ENCODE data around the gene CTCF. TPM values are rescaled to one million over a fixed set of nuclear protein-coding genes. Genes with fewer than 3 reads are reported as not detected.

CTCF gene
- total and polyA plus RNA-seq, 9 donors = 27.4 to 52.3 (median 41.9) TPM

DNA sequence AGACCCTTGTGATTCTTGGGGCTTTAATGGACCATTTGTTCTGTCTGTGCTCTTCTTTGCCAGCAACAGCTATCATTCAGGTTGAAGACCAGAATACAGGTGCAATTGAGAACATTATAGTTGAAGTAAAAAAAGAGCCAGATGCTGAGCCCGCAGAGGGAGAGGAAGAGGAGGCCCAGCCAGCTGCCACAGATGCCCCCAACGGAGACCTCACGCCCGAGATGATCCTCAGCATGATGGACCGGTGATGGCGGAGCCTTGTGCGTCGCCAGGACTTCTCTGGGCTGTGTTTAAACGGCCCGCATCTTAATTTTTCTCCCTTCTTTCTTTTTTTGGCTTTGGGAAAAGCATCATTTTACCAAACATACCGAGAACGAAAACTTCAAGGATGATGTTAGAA lies 75.3 kb downstream of the CTCF start:
- Histone ChIP-seq H3K9me3 (replicated peaks; ENCODE audit: control insufficient read depth, low read depth, low read length) (no peaks in the 10 kb centered on the region), H3K27me3 (ENCODE audit: control insufficient read depth, insufficient read depth, low read length) (no peaks in the 10 kb centered on the region), H3K27ac (ENCODE audit: low read length) (no peak overlapping the region), H3K4me1 (ENCODE audit: control insufficient read depth, insufficient read depth, low read length) (peaks cover 5% of the 10 kb centered on the region), H3K4me3 (ENCODE audit: low read length) (no peak overlapping the region), H3K36me3 (ENCODE audit: control insufficient read depth, insufficient read depth, low read length) (peaks cover 52% of the 10 kb centered on the region)
- 57% methylated on average over 4 of the region's 12 CpGs for WGBS (ENCODE audit: insufficient coverage)
- DNase-seq = no peak

DNA sequence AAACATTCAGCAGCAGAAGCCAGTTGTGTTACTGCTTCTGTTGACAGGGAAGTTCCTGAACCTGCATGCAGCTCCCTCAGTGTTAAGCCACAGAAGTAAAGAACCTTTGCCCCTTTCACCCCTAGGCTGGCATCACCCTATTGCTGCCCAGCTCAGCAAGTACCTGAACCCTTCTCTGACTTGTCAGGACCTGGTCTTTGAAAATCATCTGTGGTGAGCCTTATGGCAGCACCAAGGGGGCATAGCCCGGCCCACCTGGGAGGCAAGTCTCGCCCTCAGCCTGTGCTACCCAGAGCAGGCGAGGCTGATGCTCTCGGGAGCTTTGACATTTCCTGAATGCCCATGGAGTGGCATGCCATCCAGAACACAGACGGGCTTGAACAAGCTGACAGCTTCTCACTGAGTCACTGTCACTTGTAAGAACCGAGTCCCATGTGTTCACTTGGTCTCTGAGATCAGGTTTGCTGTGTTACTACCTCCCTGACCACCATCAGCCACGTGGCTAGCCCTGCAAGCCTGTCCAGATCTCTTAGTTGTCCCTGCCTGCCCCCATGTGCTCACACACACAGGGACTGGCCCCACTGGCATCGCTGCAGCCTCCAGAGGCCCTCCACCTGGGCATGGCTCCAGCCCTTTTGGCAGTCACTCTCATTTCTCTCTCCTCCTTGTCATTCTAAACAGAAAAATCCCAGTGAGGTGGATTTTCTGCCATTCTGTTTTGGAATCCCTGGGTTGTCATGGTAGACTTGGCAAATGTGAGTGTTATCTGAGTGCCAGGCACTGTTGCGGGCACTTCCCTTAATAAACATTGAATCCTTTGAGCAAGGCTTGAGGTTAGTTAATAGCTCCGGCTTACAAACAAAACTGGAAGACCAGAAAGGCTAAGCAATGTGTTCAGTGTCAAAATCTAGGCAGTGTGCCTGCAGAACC lies 79.7 kb downstream of the CTCF start:
- WGBS (ENCODE audit: insufficient coverage) = 61% methylated on average over 9 of the region's 10 CpGs
- H3K27me3 ChIP-seq (ENCODE audit: control insufficient read depth, insufficient read depth, low read length) = peaks cover 34% of the 10 kb centered on the region
- peaks cover 24% of the 10 kb centered on the region for H3K36me3 ChIP-seq (ENCODE audit: control insufficient read depth, insufficient read depth, low read length)
- H3K4me3 ChIP-seq (ENCODE audit: low read length) = no peak overlapping the region
- H3K4me1 ChIP-seq (ENCODE audit: control insufficient read depth, insufficient read depth, low read length) = peaks cover 9% of the 10 kb centered on the region
- no peaks in the 10 kb centered on the region for H3K9me3 ChIP-seq (replicated peaks; ENCODE audit: control insufficient read depth, low read depth, low read length)
- DNase-seq = peak; percentile 41
- H3K27ac ChIP-seq (ENCODE audit: low read length) = no peak overlapping the region

DNA sequence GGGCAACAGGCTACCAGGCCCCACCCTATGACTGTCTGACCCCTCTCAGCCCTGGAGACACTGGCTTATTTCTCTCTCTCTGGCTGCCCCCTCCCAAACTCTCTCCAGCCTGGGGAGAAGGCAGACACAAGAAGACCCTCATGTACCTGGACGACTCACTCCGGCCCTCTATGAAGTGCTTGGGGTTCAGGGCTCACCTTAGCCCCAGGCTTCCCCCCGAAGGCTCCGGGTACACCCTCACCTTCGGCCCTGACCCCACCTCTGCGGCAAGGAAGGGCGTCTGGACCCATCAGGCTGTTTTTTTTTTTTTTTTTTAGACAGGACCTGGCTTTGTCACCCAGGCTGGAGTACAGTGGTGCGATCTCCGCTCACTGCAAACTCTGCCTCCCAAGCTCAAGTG lies 81.7 kb downstream of the CTCF start:
- peaks cover 54% of the 10 kb centered on the region for H3K27me3 ChIP-seq (ENCODE audit: control insufficient read depth, insufficient read depth, low read length)
- no peak overlapping the region for H3K4me3 ChIP-seq (ENCODE audit: low read length)
- H3K4me1 ChIP-seq (ENCODE audit: control insufficient read depth, insufficient read depth, low read length) = peaks cover 12% of the 10 kb centered on the region
- H3K9me3 ChIP-seq (replicated peaks; ENCODE audit: control insufficient read depth, low read depth, low read length) = no peaks in the 10 kb centered on the region
- H3K36me3 ChIP-seq (ENCODE audit: control insufficient read depth, insufficient read depth, low read length) = peaks cover 6% of the 10 kb centered on the region
- DNase-seq = no peak
- WGBS (ENCODE audit: insufficient coverage) = 86% methylated on average over 9 of the region's 9 CpGs
- no peak overlapping the region for H3K27ac ChIP-seq (ENCODE audit: low read length)

DNA sequence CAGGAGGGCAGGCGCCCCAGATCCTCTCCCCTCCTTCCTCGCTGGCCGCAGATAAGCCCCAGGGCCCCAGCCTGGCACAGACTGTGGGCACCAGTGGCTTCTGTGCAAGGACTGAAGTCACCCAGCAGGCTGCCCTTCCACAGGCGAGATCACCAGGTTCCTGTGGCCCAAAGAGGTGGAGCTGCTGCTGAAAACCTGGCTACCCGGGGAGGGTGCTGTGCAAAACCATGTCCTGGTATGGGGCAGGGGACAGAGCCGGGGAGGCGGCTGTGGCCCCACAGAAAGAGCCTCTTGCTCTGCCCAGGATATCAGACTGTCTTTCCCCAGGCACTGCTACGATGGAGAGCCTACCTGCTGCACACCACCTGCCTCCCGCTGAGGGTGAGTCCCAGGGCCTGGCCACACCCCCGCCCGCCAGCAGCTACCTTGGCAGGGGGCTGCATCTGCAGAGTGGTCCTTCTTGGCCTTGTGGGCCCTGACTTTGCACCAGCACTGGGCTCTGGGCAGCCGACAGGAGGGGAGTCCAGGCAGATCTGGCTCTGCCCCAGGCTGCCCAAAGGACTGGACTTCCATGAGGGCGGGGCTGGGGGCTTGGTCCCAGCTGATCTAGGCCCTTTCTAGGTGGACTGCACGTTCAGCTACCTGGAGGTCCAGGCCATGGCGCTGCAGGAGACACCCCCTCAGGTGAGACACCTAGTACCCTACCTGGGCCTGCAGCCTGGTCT lies 83.2 kb downstream of the CTCF start:
- peaks cover 12% of the 10 kb centered on the region for H3K4me1 ChIP-seq (ENCODE audit: control insufficient read depth, insufficient read depth, low read length)
- WGBS (ENCODE audit: insufficient coverage) = 77% methylated on average over 15 of the region's 15 CpGs
- no peak overlapping the region for H3K4me3 ChIP-seq (ENCODE audit: low read length)
- H3K27ac ChIP-seq (ENCODE audit: low read length) = no peak overlapping the region
- no peaks in the 10 kb centered on the region for H3K36me3 ChIP-seq (ENCODE audit: control insufficient read depth, insufficient read depth, low read length)
- no peaks in the 10 kb centered on the region for H3K9me3 ChIP-seq (replicated peaks; ENCODE audit: control insufficient read depth, low read depth, low read length)
- DNase-seq = no peak
- peaks cover 69% of the 10 kb centered on the region for H3K27me3 ChIP-seq (ENCODE audit: control insufficient read depth, insufficient read depth, low read length)

DNA sequence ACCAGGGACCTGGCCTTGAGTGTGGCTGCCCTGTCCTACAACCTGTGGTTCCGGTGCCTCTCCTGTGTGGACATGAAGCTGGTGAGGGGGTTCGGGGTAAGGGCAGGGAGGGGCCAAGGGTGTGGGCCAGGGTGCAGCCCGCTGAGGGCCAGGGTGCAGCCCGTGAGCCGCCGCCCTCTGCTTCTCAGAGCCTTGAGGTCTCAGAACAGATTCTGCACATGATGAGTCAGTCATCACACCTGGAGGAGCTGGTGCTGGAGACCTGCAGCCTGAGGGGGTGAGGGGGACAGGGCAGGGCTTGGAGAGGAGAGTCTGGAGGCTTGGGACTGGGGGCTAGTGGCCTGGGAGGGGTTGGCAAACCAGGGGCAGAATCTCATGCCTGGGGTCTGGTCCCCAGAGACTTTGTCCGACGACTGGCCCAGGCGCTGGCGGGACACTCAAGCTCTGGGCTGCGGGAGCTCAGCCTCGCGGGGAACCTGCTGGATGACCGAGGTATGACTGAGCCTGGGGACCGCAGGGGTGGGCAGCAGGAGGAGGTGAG lies 84.9 kb downstream of the CTCF start:
- peaks cover 85% of the 10 kb centered on the region for H3K27me3 ChIP-seq (ENCODE audit: control insufficient read depth, insufficient read depth, low read length)
- H3K9me3 ChIP-seq (replicated peaks; ENCODE audit: control insufficient read depth, low read depth, low read length) = no peaks in the 10 kb centered on the region
- no peak for DNase-seq
- H3K4me3 ChIP-seq (ENCODE audit: low read length) = no peak overlapping the region
- 70% methylated on average over 14 of the region's 15 CpGs for WGBS (ENCODE audit: insufficient coverage)
- H3K27ac ChIP-seq (ENCODE audit: low read length) = no peak overlapping the region
- H3K36me3 ChIP-seq (ENCODE audit: control insufficient read depth, insufficient read depth, low read length) = no peaks in the 10 kb centered on the region
- peaks cover 9% of the 10 kb centered on the region for H3K4me1 ChIP-seq (ENCODE audit: control insufficient read depth, insufficient read depth, low read length)

DNA sequence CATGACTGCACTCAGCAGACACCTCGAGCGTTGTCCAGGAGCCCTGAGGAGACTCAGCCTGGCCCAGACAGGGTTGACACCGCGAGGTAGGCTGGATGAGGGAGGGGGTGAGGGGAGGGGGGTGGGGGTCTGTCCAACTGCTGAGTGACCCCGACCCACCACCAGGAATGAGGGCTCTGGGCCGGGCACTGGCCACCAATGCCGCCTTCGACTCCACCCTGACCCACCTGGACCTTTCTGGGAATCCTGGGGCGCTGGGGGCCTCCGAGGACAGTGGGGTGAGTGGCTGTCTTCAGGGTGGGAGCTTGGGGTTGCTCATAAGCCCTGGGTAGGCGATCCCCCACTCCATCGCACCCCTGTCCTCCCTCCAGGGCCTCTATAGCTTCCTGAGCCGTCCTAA lies 85.4 kb downstream of the CTCF start:
- Histone ChIP-seq H3K36me3 (ENCODE audit: control insufficient read depth, insufficient read depth, low read length) (no peaks in the 10 kb centered on the region), H3K9me3 (replicated peaks; ENCODE audit: control insufficient read depth, low read depth, low read length) (no peaks in the 10 kb centered on the region), H3K4me1 (ENCODE audit: control insufficient read depth, insufficient read depth, low read length) (peaks cover 9% of the 10 kb centered on the region), H3K27ac (ENCODE audit: low read length) (no peak overlapping the region), H3K4me3 (ENCODE audit: low read length) (no peak overlapping the region), H3K27me3 (ENCODE audit: control insufficient read depth, insufficient read depth, low read length) (peaks cover 89% of the 10 kb centered on the region)
- no peak for DNase-seq
- 82% methylated on average over 4 of the region's 13 CpGs for WGBS (ENCODE audit: insufficient coverage)

DNA sequence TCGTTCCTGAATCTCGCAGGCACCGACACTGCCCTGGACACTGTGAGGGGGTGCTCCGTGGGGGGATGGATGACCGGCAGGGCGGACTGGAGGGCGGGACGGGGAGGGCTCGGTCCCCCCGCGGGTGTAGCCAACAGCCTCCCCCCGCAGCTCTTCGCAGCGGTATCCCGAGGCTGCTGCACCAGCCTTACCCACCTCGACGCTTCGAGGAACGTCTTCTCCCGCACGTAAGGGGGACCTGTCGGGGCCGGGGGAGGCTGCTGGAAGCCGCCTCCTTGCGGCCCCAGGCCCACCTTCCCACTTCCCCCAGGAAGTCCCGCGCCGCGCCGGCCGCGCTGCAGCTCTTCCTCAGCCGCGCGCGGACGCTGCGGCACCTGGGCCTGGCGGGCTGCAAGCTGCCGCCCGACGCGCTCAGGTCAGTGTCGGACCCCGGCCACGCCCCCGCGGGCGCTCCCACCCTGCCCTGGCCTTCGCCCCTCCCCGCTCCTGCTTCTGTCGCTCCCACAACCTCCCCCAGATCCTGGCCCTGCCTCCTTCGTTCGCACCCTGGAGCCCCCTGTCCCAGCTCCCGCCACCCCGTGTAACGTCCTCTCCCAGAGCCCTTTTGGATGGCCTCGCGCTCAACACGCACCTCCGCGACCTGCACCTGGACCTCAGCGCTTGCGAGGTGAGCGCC lies 85.9 kb downstream of the CTCF start:
- WGBS (ENCODE audit: insufficient coverage) = 14% methylated on average over 62 of the region's 65 CpGs
- DNase-seq = no peak
- Histone ChIP-seq H3K4me3 (ENCODE audit: low read length) (no peak overlapping the region), H3K27ac (ENCODE audit: low read length) (no peak overlapping the region), H3K9me3 (replicated peaks; ENCODE audit: control insufficient read depth, low read depth, low read length) (no peaks in the 10 kb centered on the region), H3K27me3 (ENCODE audit: control insufficient read depth, insufficient read depth, low read length) (peaks cover 92% of the 10 kb centered on the region), H3K36me3 (ENCODE audit: control insufficient read depth, insufficient read depth, low read length) (no peaks in the 10 kb centered on the region), H3K4me1 (ENCODE audit: control insufficient read depth, insufficient read depth, low read length) (peaks cover 11% of the 10 kb centered on the region)

DNA sequence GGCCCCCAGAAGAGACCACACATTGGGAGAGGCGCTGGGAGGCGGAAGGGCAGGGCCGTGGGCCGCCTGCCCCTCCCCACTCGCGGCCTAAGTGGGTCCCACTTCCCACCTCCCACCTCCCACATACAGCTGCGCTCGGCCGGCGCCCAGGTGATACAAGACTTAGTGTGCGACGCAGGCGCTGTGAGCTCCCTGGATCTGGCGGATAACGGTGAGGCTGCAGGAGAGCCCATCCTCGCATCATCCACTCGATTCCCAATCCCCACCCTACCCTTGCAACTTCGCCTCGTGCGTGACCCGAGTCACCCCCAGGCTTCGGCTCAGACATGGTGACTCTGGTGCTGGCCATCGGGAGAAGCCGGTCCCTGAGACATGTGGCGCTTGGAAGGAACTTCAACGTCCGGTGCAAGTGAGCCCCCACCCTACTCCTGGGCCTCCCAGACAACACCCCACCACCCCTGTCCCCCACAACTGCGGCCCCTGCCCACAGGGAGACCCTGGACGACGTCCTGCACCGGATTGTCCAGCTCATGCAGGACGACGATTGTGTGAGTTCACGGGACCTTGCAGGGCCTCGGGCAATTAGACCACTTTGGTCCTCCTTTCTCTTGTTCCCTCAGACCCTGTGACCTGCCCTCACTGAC lies 86.6 kb downstream of the CTCF start:
- peaks cover 95% of the 10 kb centered on the region for H3K27me3 ChIP-seq (ENCODE audit: control insufficient read depth, insufficient read depth, low read length)
- H3K27ac ChIP-seq (ENCODE audit: low read length) = no peak overlapping the region
- H3K36me3 ChIP-seq (ENCODE audit: control insufficient read depth, insufficient read depth, low read length) = no peaks in the 10 kb centered on the region
- no peaks in the 10 kb centered on the region for H3K9me3 ChIP-seq (replicated peaks; ENCODE audit: control insufficient read depth, low read depth, low read length)
- 31% methylated on average over 35 of the region's 35 CpGs for WGBS (ENCODE audit: insufficient coverage)
- peaks cover 17% of the 10 kb centered on the region for H3K4me1 ChIP-seq (ENCODE audit: control insufficient read depth, insufficient read depth, low read length)
- H3K4me3 ChIP-seq (ENCODE audit: low read length) = no peak overlapping the region
- DNase-seq = no peak

DNA sequence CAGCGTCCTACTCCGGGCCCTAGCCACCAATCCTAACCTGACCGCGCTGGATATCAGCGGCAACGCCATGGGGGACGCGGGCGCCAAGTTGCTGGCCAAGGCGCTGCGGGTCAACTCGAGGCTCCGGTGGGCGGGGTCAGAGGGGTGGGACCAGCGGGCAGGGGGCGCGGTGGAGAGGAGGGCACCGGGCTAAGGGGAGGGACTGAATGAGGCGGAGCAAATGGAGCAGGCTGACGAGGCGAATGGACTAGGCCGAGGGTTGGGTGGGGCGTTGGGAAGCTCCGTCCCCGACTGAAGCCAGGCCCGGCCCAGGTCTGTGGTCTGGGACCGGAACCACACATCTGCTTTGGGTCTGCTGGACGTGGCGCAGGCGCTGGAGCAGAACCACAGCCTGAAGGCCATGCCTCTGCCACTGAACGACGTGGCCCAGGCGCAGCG lies 87.2 kb downstream of the CTCF start:
- no peak for DNase-seq
- H3K36me3 ChIP-seq (ENCODE audit: control insufficient read depth, insufficient read depth, low read length) = no peaks in the 10 kb centered on the region
- whole genome bisulfite sequencing (ENCODE audit: insufficient coverage) = 9% methylated on average over 34 of the region's 34 CpGs
- H3K4me1 ChIP-seq (ENCODE audit: control insufficient read depth, insufficient read depth, low read length) = peaks cover 15% of the 10 kb centered on the region
- H3K4me3 ChIP-seq (ENCODE audit: low read length) = no peak overlapping the region
- no peak overlapping the region for H3K27ac ChIP-seq (ENCODE audit: low read length)
- H3K9me3 ChIP-seq (replicated peaks; ENCODE audit: control insufficient read depth, low read depth, low read length) = no peaks in the 10 kb centered on the region
- peaks cover 95% of the 10 kb centered on the region for H3K27me3 ChIP-seq (ENCODE audit: control insufficient read depth, insufficient read depth, low read length)
